GM21825 (cell line): Measurements from ENCODE around the gene TRIP13.
"Not testable (repeated sequence)": the region's sequence is repeated elsewhere in the genome, so short reads cannot be mapped to it uniquely, and the experiment has no call there.

Experiments used
- ATAC-seq: cut with Tn5 transposase; IDR thresholded peaks from one replicate; pipeline ENCODE4 v1.9.1; 2021; ENCODE audit warnings: mild to moderate bottlenecking, moderate library complexity; ENCODE audit not compliant: unreplicated experiment

Gene TRIP13

DNA sequence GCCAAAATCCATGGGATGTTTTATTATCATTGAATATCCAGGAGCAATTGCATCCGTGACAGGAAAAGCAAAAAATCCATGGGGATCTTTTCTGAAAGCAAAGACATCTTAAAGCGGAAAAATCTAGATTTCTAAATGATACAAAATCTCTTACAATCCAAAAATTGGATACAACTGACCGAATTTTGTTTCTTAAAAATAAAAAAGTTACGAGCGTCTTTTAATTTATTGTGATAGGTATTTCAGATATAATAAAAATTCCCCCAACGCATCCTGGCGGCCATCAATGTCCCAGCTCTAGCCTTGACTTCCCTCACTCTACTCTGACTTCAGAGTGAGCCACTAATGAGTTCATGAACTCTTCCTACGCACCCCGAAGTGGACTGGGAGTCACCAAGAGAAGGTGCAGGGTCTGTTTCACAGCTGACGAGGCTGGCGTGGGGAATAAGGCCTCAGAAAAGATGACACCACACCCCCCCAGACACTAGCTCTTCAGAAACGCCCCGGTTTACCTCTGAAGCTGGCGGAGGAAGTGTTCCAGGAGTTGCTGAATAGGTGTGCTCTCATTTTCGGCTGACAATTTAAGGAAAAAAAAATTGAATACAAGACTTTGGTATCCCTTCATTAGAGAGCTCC lies 3.5 kb upstream of the TRIP13 start:
- no peak for ATAC-seq

DNA sequence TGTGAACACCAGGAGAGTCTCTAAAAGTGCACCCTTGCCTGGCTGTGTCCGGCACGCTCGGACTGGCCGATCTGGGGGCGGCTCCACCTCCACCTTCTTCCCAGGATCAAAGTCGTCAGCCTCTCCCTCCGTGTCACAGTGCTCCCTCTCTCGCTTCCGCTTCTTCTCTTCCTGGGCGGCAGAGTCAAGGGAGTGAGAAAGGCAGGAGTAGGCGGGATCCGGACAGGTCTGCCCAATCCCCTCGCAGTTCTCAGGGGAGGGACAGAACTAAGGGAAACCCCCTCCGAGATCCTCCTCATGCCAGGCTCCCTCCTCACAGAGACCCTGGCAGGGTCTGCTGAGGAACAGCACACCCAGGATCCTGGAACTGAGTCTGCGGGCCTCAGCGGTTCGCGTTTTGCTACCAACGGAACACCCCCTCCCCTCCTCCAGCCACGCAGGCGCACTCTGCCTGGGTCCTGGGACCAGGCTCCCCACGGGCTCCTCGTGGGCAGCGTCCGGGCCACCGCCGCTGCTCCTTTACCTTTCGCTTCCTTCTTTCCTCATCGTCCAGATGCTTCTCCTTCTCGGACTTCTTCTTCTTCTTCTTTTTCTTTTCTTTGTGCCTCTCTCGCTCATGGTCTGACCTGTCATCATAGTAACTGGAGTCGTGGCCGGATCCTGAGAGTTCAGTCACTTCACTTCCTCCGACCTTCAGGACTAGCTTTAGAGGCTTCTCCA lies 1.4 kb upstream of the TRIP13 start:
- ATAC-seq, result no peak

DNA sequence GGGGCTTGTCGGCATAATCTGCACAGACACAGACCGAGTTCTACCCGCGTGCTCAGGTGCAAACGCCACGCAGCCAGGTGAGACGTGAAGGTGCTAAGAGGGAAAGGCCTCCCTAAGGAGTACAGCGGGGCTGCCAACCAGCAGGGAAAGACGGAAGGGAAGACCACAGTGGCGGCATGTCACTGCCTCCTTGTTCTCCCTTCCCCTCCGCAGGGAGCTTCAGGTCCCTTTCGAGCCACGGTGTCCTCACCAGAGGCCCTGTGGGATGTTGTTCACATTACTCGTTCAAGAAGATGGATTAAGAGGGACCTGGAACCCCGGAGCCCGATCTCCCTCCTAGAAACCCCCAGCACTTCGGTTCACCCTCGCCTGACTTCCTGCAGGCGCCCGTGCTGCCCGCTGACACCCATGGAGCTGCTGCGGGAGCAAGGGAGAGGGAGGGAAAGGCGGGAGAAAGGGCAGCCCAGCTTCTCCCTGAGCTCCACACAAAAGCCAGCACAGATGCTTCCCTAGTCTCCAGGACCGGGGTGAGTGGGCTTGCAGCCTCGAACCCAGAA lies 769 bp upstream of the TRIP13 start:
- no peak for ATAC-seq

DNA sequence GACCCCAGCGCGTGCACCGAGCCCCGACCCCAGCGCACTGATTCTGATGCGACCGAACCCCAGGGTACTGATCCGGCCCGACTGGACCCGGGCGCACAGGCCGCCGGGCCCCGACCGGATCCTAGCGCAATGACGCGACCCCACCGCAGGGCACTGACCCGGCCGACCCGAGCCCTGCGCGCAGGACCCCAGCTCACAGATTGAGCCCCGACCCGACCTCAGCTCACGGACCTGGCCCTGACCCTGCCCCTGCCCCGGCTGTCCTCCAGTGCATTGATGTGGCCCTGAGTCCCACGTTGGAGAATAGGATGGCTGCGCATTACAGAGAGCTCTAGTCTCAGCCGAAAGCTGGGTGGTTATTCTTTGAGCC lies 438 bp downstream of the TRIP13 start:
- ATAC-seq, result no peak

DNA sequence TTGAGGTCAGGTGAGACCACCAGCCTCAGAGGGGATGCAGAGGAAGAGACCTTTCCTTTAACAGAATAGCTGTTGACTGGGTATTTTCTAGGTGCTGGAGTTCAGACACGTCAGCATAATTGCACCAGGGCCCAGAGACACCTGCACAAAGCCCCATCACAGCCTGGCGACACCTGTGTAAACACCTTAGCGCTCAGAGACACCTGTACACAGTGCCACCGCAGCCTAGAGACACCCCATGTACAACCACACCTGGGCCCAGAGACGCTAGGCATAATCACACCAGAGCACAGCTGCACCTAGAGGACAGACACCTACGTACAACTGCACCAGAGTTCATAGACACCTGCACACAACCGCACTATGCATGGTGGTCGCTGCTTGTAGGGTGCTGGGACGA lies 1.0 kb downstream of the TRIP13 start:
- ATAC-seq, result no peak

DNA sequence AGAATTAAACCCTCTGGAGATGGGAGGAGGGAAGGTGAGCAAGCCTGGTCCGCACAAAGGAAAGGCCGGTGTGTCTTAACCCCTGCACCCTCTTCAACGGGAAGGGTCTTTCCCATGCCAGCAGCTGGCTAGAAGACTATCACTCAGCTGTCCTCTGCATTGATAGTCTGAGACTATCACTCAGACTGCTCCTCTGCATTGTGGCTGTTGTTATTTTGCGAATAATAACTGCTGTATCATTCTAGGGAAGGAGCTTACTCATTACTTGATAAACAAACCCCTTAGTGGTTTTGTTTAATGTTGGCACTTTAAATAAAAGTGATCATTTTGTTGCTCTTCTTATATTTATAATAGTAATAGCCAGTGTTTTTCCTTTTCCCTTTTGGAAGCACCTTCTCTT lies 8.1 kb downstream of the TRIP13 start:
- no peak for ATAC-seq

DNA sequence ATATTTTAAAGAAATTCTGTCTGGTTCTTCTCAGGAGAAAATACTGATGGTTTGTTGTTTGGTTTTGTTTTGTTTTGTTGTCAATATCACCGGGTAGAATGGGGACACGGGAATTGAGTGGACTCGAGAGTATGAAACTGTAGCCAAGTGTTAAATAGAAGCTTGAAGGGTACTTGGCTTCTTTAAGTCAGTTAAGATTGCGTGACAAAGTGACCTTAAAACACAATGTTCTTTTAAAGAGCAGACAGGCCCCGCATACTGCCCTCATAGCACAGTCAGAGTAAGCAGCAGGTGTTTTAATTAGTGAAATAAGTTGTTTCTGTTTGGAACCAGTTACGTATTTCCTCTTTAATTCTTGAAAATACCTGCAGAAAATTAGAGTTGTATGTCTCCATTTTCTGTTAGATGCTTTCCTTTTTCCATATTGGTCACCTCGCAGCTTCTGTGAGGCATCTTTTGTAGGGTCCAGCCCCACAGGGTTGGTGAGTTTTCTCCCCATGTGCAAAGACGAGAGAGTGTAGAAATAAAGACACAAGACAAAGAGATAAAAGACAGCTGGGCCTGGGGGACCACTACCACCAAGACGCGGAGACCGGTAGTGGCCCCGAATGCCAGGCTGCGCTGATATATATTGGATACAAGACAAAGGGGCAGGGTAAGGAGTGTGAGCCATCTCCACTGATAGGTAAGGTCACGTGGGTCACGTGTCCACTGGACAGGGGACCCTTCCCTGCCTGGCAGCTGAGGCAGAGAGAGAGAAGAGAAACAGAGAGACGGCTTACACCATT lies 9.6 kb downstream of the TRIP13 start:
- ATAC-seq, result no peak

DNA sequence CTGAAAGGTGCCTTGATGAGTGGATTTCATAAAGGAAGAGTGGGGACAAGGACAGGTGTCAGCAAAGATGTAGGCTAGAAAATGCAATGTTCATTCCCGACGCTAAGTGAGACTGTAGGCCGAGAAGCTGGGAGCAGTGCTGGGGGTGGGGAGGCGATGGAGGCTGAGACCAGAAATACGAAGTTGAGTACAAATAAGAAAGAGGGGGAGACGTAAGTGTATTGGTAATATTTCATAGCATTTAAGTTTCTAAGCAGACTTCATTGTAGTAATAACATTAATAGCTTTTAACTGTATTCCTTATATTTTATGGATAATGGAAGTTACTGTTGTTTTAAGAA lies 11.0 kb downstream of the TRIP13 start:
- ATAC-seq, result no peak

DNA sequence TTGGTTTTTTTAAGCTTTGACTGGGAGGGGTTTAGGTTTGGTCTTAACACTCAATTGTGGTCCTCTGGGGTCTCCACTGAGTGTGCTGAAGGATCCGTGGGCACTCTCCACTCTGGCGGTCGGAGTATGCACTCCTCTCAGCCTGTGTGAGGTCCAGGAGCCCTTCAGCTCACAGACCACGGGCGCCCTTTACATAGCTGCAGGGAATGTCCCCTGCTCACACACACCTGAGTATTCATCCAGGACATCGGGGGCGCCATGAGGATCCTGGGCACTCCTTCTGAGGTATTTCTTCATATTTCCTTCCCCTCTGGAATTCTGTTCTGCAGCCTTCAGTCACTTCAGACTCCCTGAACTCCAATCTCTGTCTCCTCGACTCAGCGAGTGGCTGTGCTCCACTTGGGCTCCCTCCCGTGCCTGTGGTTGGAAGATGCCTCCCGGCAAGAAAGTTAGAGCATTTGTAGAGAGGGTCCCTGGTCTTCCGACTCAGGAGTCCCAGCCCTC lies 12.5 kb downstream of the TRIP13 start:
- ATAC-seq, result no peak

DNA sequence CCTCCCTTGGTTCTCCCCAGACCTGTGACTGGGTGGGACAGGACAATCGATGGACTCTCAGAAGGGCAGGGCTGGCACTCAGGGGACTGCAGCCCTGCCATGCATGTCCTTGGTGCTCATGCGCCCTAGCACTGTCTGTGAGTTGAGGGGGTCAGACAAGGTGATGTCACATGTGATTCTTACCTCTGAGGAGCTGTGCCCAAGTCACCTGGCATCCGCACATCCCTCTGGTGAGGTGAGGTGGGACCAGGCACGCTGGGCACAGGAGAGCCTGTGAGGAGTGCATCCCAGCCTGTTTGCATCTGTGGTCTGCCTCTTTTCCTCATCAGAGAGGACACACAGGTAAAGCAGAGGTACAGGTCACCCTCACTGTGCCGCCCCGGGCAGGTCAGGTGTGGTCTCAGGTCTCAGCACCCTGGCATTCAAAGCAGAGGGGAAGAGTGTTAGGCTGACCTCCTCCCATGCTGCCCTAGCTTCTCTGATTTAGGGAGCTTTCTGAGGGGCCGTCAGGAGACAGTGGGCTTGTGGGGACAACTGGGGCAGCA lies 14.8 kb downstream of the TRIP13 start:
- ATAC-seq, result no peak

DNA sequence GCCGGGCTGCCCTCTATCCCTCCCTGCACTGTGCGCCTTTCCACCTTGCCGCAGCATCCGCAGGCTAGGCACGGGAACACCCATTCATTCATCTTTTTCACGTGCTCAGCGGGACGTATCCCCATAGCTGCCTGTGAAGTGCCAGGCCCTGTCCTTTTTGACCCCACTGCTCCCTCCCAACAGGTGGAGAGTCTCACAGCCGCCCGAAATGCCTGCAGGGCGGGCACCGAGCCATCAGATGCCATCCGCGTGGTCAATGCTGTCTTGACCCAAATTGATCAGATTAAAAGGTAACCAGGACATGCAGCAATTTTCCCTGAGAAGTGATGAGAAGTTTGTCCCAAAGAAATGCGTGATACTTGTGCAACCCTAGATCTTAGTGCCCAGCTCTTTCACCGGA lies 15.5 kb downstream of the TRIP13 start:
- no peak for ATAC-seq

DNA sequence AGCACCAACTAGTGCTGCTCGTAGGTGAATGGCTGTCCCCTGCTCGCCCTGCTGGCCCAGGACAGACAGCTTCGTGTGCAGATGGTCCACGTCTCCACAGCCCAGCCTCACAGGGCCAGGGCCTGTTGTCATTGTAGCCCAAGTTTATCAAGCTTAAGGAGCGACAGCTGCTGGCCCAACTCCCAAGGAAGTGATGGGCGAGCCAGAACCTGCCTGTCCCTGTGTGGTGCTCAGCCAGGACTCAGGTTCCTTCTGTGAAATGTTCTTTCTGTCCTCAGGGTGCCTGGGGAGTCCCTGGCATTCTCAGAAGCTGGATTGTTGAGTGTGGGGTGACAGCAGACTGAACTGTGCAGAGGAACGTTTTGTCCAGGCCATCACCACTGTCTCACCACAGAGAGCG lies 16.4 kb downstream of the TRIP13 start:
- ATAC-seq, result no peak

DNA sequence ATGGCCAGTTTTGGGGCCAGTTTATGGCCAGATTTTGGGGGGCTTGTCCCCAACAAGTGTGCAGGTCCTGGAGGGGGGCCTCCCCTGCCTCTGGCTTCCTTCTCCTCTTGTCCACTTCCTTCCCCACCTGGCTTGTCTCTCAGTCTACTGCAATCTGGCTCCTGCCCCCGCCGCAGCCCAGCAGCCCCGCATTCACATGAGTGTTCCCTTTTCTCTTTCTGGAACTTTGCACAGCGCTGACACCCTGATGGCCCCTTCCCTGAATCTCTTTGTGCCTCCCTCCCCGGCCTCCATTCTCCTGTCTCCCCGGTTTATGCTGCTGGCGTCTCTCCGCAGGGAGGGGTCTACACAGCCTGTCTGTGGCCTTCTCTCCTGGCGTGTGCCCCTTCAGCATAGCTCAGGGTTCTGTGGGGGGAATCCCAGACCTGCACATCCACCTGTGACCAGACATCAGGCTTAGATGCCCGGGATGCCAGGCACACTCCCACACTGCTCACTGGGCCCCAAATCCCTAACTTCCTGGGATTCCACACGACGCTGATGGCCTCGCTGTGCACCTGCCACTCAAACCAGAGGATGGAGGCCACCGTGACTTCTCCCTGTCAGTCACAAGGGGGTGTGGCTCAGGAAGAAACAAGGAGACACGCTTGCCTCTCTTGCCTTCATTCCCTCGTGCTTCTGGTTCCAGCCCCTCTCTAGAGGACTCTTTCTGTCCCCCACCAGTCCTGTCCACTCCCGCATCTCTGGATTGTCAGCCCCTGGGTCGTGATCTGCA lies 17.5 kb downstream of the TRIP13 start:
- ATAC-seq, result no peak

DNA sequence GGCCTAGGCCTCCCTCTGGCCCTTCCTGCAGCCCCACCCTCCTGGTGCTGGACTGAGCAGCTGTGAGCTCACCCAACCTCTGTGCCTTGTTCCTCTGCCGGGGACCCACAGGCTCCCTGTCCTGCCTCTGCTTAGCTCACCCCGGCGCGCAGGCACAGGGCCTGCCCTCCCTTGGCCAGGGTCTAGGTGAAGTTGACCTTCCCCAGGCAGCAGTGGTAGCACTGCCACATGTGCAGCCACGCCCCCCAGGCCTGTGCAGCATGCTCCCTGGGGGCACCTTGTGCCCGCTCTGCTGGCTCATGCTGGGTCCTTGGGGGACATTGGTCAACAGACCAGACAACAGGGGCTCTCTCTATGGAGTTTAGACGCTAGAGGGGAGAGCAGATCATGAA lies 18.1 kb downstream of the TRIP13 start:
- ATAC-seq, result no peak

DNA sequence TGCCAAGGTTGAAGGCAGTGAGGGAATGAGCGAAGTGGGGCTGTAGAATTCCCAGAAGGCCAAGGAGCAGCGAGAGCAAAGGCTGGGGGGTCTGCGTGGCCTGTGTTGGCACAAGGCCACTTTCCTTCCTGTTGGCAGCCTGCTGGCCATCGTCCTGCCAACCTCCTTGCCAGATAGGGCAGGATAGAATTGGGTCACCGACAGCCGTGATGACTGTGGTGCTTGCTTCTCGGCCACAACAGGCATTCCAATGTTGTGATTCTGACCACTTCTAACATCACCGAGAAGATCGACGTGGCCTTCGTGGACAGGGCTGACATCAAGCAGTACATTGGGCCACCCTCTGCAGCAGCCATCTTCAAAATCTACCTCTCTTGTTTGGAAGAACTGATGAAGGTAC lies 18.9 kb downstream of the TRIP13 start:
- no peak for ATAC-seq

DNA sequence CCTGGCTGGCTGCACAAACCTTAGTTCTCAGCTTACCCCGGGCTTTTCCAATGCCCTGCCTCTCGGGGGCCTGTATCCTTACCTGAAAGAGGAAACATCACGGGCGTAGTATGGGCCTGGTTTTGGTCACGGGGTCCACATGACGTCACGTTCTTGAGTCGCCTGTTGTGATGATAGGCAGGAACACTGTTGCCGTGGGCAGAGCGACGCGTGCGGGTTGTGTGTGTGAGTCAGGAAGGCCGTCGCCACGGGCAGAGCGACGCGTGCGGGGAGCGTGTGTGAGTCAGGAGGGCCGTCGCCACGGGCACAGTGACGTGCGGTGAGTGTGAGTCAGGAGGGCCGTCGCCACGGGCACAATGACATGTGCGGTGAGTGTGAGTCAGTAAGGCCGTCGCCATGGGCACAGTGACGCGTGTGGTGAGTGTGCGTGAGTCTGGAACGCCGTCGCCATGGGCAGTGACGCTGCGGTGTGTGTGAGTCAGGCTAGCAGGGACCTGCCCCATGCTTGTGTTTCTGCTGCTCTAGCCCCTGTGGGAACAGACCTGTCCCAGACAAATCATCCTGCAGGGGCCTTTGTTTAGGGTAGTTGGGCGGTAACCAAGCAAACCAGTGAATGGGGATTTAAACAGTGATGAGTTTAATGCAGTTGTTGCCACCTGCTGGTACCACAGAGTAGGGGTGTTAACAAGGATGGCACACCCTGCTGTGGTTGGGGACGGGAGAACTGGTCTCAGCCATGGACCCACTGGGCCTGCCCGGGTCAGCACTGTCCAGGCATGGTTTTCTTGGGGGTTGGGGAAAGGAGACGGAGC lies 19.8 kb downstream of the TRIP13 start:
- no peak for ATAC-seq

DNA sequence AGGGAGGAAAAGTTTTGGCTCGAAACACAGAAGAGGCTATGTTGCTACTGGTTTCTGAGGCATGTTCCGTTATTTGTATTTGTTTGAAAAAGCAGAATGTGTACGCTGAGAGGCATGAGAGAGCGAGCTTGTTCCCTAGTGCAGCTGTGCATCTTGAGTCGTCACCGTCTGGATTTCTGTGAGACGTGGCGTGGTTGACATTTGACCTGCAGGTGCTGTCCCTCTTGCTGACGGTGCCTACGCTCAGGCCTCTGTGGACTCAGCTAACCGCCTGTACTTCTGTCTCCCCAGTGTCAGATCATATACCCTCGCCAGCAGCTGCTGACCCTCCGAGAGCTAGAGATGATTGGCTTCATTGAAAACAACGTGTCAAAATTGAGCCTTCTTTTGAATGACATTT lies 21.5 kb downstream of the TRIP13 start:
- no peak for ATAC-seq

DNA sequence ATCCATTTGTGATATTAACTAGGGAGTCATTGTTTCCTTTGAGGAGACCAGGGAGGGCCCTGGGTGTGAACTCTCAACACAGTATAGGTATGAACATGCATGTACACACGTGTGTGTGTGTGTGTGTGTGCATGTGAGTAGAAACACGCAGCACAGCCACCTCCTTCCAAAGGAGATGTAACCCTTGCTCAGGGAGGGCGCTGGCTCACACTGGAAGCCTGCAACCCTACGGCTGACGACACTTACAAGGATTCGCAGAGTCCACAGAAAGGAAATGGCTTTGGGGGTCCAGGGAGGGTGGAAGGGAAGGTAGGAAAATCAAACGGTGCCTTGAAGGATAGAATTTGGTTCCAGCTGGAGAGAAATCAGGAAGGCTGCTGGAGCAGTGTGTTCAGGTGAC lies 21.9 kb downstream of the TRIP13 start:
- no peak for ATAC-seq

DNA sequence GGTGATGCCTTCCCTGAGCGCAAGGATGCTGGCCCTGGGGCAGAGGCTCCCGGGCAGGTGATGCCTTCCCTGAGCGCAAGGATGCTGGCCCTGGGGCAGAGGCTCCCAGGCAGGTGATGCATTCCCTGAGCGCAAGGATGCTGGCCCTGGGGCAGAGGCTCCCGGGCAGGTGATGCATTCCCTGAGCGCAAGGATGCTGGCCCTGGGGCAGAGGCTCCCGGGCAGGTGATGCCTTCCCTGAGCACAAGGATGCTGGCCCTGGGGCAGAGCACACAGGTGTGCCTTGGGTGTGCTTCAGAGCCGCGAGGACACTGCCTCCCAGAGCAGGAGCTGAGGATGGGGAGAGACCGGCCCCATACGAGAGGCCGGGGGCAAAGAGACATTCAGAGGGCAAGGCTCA lies 22.7 kb downstream of the TRIP13 start:
- not testable (repeated sequence) for ATAC-seq

DNA sequence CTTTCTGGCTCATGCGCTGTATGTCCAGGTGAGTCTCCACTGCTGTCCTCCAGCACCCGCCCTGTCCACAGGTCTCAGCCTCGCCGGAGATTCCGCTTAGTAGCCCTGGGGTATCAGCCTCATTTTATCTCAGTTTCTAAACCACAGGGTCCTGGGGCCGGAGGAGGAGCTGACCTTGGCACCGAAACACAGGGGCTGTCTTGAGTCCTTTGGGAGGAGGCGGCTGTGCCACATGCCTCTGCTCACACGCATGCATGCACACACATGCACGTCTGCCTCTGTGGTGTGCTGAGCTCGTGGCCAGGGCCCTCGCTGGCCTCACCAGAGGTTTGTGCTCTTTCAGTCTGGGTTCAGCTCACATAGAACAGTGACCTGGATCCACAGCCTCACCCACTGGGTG lies 23.3 kb downstream of the TRIP13 start:
- ATAC-seq, result no peak
